Trophoblast cell (in vitro differentiated cells and primary cell): ENCODE measurements around the gene GCN1.
A peak's percentile ranks its signal among the peaks of the same experiment; 100 is the strongest.

Experiments
- DNase-seq, 2 donors: peaks; one replicate each; pipeline ENCODE4 v3.0.0-alpha.2; 2016
- H2AFZ ChIP-seq: 2 replicates; pipeline ENCODE4 v1.6.1; 2013; ENCODE audit warnings: low read length, moderate library complexity, mild to moderate bottlenecking; ENCODE audit not compliant: insufficient read depth, poor library complexity
- H2AK5ac ChIP-seq: 2 replicates; pipeline ENCODE4 v1.6.1; 2013; ENCODE audit warnings: mild to moderate bottlenecking, low read length
- H2BK120ac ChIP-seq: 2 replicates; pipeline ENCODE4 v1.6.1; 2013; ENCODE audit warnings: low read length, mild to moderate bottlenecking, moderate library complexity; ENCODE audit not compliant: insufficient read depth, poor library complexity
- H2BK12ac ChIP-seq: 2 replicates; pipeline ENCODE4 v1.6.1; 2013; ENCODE audit warnings: mild to moderate bottlenecking, low read length, moderate library complexity
- H2BK5ac ChIP-seq: 2 replicates; pipeline ENCODE4 v1.6.1; 2013; ENCODE audit warnings: low read length, low read depth, moderate library complexity, mild to moderate bottlenecking; ENCODE audit not compliant: poor library complexity
- H3K14ac ChIP-seq: 2 replicates; pipeline ENCODE4 v1.6.1; 2013; ENCODE audit warnings: mild to moderate bottlenecking, low read length
- H3K18ac ChIP-seq: 2 replicates; pipeline ENCODE4 v1.6.1; 2013; ENCODE audit warnings: mild to moderate bottlenecking, low read length
- H3K23ac ChIP-seq: 2 replicates; pipeline ENCODE4 v1.6.1; 2013; ENCODE audit warnings: low read length
- H3K27ac ChIP-seq: 2 replicates; pipeline ENCODE4 v1.5.1; 2013; ENCODE audit warnings: low read depth, mild to moderate bottlenecking, inconsistent platforms, low read length, moderate library complexity
- H3K27me3 ChIP-seq: 2 replicates; pipeline ENCODE4 v1.6.1; 2013; ENCODE audit warnings: inconsistent platforms, mild to moderate bottlenecking, low read length, moderate library complexity; ENCODE audit not compliant: insufficient read depth
- H3K36me3 ChIP-seq, 2 experiments: 1 replicate in 1 of 2; 2 replicates in 1 of 2; pipeline ENCODE4 v1.6.1; 2013; ENCODE audit warnings: low read length in 2 of 2, mild to moderate bottlenecking in 2 of 2, moderate library complexity in 1 of 2; ENCODE audit not compliant: insufficient read depth in 2 of 2, control insufficient read depth in 1 of 2
- H3K4ac ChIP-seq: 2 replicates; pipeline ENCODE4 v1.6.1; 2013; ENCODE audit warnings: low read depth, mild to moderate bottlenecking, low read length, moderate library complexity
- H3K4me1 ChIP-seq, 2 experiments: 1 replicate in 1 of 2; 2 replicates in 1 of 2; pipeline ENCODE4 v1.6.1; 2013; ENCODE audit warnings: low read length in 2 of 2, mild to moderate bottlenecking in 2 of 2, moderate library complexity in 1 of 2; ENCODE audit not compliant: insufficient read depth in 2 of 2, control insufficient read depth in 1 of 2
- H3K4me2 ChIP-seq: 2 replicates; pipeline ENCODE4 v1.6.1; 2013; ENCODE audit warnings: inconsistent platforms, mild to moderate bottlenecking, low read length, moderate library complexity
- H3K4me3 ChIP-seq: 2 replicates; pipeline ENCODE4 v1.5.1; 2013; ENCODE audit warnings: mild to moderate bottlenecking, low read depth, low read length, inconsistent platforms
- H3K79me1 ChIP-seq: one replicate; pipeline ENCODE4 v1.6.1; 2013; ENCODE audit warnings: low read length
- H3K79me2 ChIP-seq: 2 replicates; pipeline ENCODE4 v1.6.1; 2013; ENCODE audit warnings: low read length, mild to moderate bottlenecking; ENCODE audit not compliant: control insufficient read depth, insufficient read depth, poor library complexity
- H3K9ac ChIP-seq: 2 replicates; pipeline ENCODE4 v1.6.1; 2013; ENCODE audit warnings: mild to moderate bottlenecking, low read length
- H3K9me3 ChIP-seq: 2 replicates; pipeline ENCODE4 v1.6.1; 2013; ENCODE audit warnings: low read depth, mild to moderate bottlenecking, control low read depth, inconsistent platforms, low read length; ENCODE audit not compliant: insufficient read depth
- H4K12ac ChIP-seq: 2 replicates; pipeline ENCODE4 v1.6.1; 2013; ENCODE audit warnings: low read depth, mild to moderate bottlenecking, low read length, moderate library complexity
- H4K8ac ChIP-seq: 2 replicates; pipeline ENCODE4 v1.6.1; 2013; ENCODE audit warnings: low read depth, mild to moderate bottlenecking, low read length, moderate library complexity
- H4K91ac ChIP-seq: one replicate; pipeline ENCODE4 v1.6.1; 2013; ENCODE audit warnings: low read depth, mild to moderate bottlenecking, low read length, moderate library complexity
- WGBS: extraction: QIAGEN DNeasy Blood & Tissue Kit; methylation state at CpG from one replicate; pipeline ENCODE4 v1.1.7; 2013; ENCODE audit warnings: missing lambda C conversion rate; ENCODE audit not compliant: insufficient read length, insufficient coverage; ENCODE audit errors: extremely low coverage; 5-methylcytosine and 5-hydroxymethylcytosine counted together

The GCN1 gene

DNA sequence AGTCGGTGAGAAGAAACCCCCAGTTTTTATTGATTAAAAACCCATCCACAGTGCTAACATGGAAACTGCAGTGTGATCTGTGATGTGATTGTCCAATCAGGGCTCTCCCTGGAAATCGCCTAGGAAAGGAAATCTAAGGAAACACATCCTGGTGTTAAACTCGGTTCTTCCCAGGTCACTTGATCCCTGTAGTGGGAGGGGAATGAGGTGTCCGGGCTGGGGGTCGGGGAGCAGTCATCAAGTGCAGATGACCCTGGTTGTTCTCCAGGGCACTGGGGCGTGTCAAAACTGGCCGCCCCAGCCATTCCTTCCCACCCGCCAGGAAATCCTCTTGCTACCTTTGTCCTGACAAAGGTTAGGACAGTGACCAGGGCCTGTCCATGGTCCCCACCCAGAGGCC, 98.8 kb downstream of the GCN1 start:
- Histone ChIP-seq H3K4me2 (no peak overlapping the region), H2AK5ac (no peak overlapping the region), H4K8ac (no peak overlapping the region), H3K79me1 (no peaks in the 10 kb centered on the region), H3K14ac (no peak overlapping the region), H3K36me3 (peaks cover 65 to 67% of the 10 kb centered on the region in 2 experiments), H3K18ac (no peak overlapping the region), H3K23ac (no peak overlapping the region), H3K79me2 (no peaks in the 10 kb centered on the region), H3K4me1 (peaks cover 0 to 3% of the 10 kb centered on the region in 2 experiments), H3K27me3 (no peaks in the 10 kb centered on the region), H3K4me3 (no peak overlapping the region), H3K4ac (no peak overlapping the region), H2BK120ac (no peak overlapping the region), H2AFZ (no peak overlapping the region), H2BK5ac (no peak overlapping the region), H3K9me3 (peaks cover 1% of the 10 kb centered on the region), H4K12ac (no peak overlapping the region), H2BK12ac (no peak overlapping the region), H4K91ac (no peak overlapping the region), H3K9ac (no peak overlapping the region), H3K27ac (no peak overlapping the region)
- no CpG with 5 or more reads among the region's 8 CpGs for WGBS
- no peak for DNase-seq

- H2BK120ac ChIP-seq, result no peak overlapping the region
- no peak for DNase-seq
- H3K9me3 ChIP-seq, result peaks cover 1% of the 10 kb centered on the region
- no CpG with 5 or more reads among the region's 13 CpGs for whole genome bisulfite sequencing
- H3K79me2 ChIP-seq, result no peaks in the 10 kb centered on the region
- no peaks in the 10 kb centered on the region for H3K79me1 ChIP-seq
- no peak overlapping the region for H2BK5ac ChIP-seq
- H4K91ac ChIP-seq, result no peak overlapping the region
- no peak overlapping the region for H4K8ac ChIP-seq
- H3K36me3 ChIP-seq, result peaks cover 62 to 63% of the 10 kb centered on the region in 2 experiments
- no peak overlapping the region for H3K4me3 ChIP-seq
- H3K18ac ChIP-seq, result no peak overlapping the region
- no peak overlapping the region for H3K4me2 ChIP-seq
- H2AFZ ChIP-seq, result no peak overlapping the region
- H3K4me1 ChIP-seq, result peaks cover 0 to 3% of the 10 kb centered on the region in 2 experiments
- no peak overlapping the region for H3K23ac ChIP-seq
- no peak overlapping the region for H2AK5ac ChIP-seq
- H3K4ac ChIP-seq, result no peak overlapping the region
- no peak overlapping the region for H3K27ac ChIP-seq
- H3K9ac ChIP-seq, result no peak overlapping the region
- no peak overlapping the region for H2BK12ac ChIP-seq
- H4K12ac ChIP-seq, result no peak overlapping the region
- no peaks in the 10 kb centered on the region for H3K27me3 ChIP-seq
- no peak overlapping the region for H3K14ac ChIP-seq
Observed at GRCh38 chr12:120095331-120095730, 99.2 kb downstream of the GCN1 start.

DNA sequence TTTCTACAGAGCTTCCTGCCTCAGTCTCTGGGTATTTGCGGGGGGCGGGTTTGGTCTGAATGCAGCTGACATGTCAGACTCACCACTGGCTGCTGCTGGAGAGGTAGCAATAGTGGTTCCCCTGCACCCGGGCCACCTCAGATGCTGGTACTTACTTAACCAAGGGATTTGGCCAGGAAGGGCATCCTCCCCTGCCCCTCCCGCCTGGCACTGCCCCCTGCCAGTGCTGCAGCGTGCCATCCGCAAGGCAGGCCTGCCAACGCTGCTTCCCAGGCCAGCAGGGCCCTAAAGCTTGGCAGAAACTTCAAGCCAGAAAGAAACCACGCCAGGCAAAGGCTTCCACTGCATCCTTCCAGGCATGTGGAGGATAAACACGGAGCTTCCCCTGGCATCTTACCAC, 100.0 kb downstream of the GCN1 start:
- H4K91ac ChIP-seq, result no peak overlapping the region
- no peak overlapping the region for H3K4me2 ChIP-seq
- H3K23ac ChIP-seq, result no peak overlapping the region
- no peaks in the 10 kb centered on the region for H3K27me3 ChIP-seq
- H2AFZ ChIP-seq, result no peak overlapping the region
- H3K27ac ChIP-seq, result no peak overlapping the region
- H2BK12ac ChIP-seq, result no peak overlapping the region
- H3K14ac ChIP-seq, result no peak overlapping the region
- no peak for DNase-seq
- no peaks in the 10 kb centered on the region for H3K79me1 ChIP-seq
- no CpG with 5 or more reads among the region's 9 CpGs for WGBS
- H2BK5ac ChIP-seq, result no peak overlapping the region
- no peak overlapping the region for H3K4ac ChIP-seq
- no peak overlapping the region for H4K8ac ChIP-seq
- no peak overlapping the region for H2AK5ac ChIP-seq
- no peak overlapping the region for H3K9ac ChIP-seq
- peaks cover 54 to 55% of the 10 kb centered on the region in 2 experiments for H3K36me3 ChIP-seq
- H3K4me1 ChIP-seq, result peaks cover 0 to 3% of the 10 kb centered on the region in 2 experiments
- peaks cover 1% of the 10 kb centered on the region for H3K9me3 ChIP-seq
- no peak overlapping the region for H3K18ac ChIP-seq
- no peak overlapping the region for H4K12ac ChIP-seq
- H2BK120ac ChIP-seq, result no peak overlapping the region
- H3K4me3 ChIP-seq, result no peak overlapping the region
- no peaks in the 10 kb centered on the region for H3K79me2 ChIP-seq

DNA sequence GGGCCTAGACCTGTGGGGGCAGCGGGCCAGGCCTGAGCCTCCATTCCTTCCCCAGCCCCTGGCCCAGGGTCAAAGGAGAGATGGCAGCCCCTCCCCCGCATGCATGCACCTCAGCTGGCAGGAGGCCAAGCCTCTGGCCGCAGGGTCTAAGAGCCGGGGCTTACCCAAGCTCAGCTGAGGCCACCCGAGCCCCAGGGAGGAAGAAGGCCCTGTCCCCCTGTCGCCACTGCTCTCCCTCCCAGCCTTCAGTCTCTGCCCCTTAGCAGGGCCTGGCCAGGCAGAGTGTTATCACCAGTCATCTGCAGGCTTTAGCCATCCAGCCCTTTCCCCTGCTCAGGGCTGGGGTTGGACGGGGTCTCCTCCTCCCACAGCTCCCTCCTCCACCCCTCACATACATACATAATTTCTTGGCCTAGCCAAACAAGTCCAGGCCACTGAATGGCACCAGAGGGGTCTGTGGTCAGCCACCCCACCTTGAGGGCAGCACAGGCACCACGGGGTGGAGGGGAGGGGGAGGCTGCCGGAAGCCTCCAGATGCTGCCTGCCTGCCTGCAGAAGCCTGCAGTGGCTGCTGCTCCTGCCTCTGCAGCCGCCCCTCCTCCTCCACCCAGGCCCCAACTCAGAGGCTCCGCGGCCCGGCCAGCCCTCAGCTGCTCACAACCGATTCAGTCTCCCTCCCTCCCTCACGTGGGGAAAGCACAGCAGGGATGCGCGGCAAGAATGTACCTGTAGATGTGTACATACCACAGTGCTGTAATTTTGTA, 100.7 kb downstream of the GCN1 start:
- H2BK120ac ChIP-seq, result no peak overlapping the region
- H2BK5ac ChIP-seq, result no peak overlapping the region
- H4K12ac ChIP-seq, result no peak overlapping the region
- H3K4me3 ChIP-seq, result no peak overlapping the region
- WGBS, result no CpG with 5 or more reads among the region's 17 CpGs
- H3K79me2 ChIP-seq, result no peaks in the 10 kb centered on the region
- H3K4me2 ChIP-seq, result no peak overlapping the region
- no peak overlapping the region for H3K4ac ChIP-seq
- H2BK12ac ChIP-seq, result no peak overlapping the region
- peak overlapping the region; percentile 35 for H3K27ac ChIP-seq
- no peak overlapping the region for H3K14ac ChIP-seq
- H3K27me3 ChIP-seq, result no peaks in the 10 kb centered on the region
- H4K91ac ChIP-seq, result no peak overlapping the region
- H2AFZ ChIP-seq, result no peak overlapping the region
- no peak overlapping the region for H4K8ac ChIP-seq
- peaks cover 47 to 49% of the 10 kb centered on the region in 2 experiments for H3K36me3 ChIP-seq
- no peak overlapping the region for H2AK5ac ChIP-seq
- H3K9me3 ChIP-seq, result peaks cover 1% of the 10 kb centered on the region
- no peak overlapping the region for H3K18ac ChIP-seq
- DNase-seq, result no peak
- H3K79me1 ChIP-seq, result no peaks in the 10 kb centered on the region
- no peak overlapping the region for H3K9ac ChIP-seq
- H3K23ac ChIP-seq, result no peak overlapping the region
- peaks cover 0 to 3% of the 10 kb centered on the region in 2 experiments for H3K4me1 ChIP-seq
